Smooth muscle cell (in vitro differentiated cells): ENCODE results near the gene ABCA7. TPM values are rescaled to one million over a fixed set of nuclear protein-coding genes. Genes with fewer than 3 reads are reported as not detected.

Experiments used
- DNase-seq: peaks from one replicate; lab custom pipeline; 2025; ENCODE audit not compliant: unreplicated experiment; lab: John Stamatoyannopoulos, UW
- H2AFZ ChIP-seq: fragments of 200-600 bp; sonication (generic); 2 replicates; pipeline ENCODE4 v1.6.0; 2016; ENCODE audit warnings: antibody characterized with exemption, low read depth, mild to moderate bottlenecking
- H3F3A ChIP-seq: fragments of 200-600 bp; sonication (generic); 2 replicates; pipeline ENCODE4 v1.6.0; 2017; ENCODE audit warnings: antibody characterized with exemption, low read depth
- H3K27ac ChIP-seq: fragments of 200-600 bp; sonication (generic); 2 replicates; pipeline ENCODE4 v1.5.1; 2016; ENCODE audit warnings: low read depth, mild to moderate bottlenecking
- H3K27me3 ChIP-seq: fragments of 200-600 bp; sonication (generic); 2 replicates; pipeline ENCODE4 v1.6.1; 2016; ENCODE audit warnings: low read depth, mild to moderate bottlenecking
- H3K36me3 ChIP-seq: fragments of 200-600 bp; sonication (generic); 2 replicates; pipeline ENCODE4 v1.5.1; 2016; ENCODE audit warnings: low read depth
- H3K4me1 ChIP-seq: fragments of 200-600 bp; sonication (generic); 2 replicates; pipeline ENCODE4 v1.5.1; 2016; ENCODE audit warnings: low read depth
- H3K4me2 ChIP-seq: fragments of 200-600 bp; sonication (generic); 2 replicates; pipeline ENCODE4 v1.6.0; 2016; ENCODE audit warnings: mild to moderate bottlenecking
- H3K4me3 ChIP-seq: fragments of 200-600 bp; sonication (generic); 2 replicates; pipeline ENCODE4 v1.5.1; 2016; ENCODE audit warnings: mild to moderate bottlenecking
- H3K79me2 ChIP-seq: fragments of 200-600 bp; sonication (generic); 2 replicates; pipeline ENCODE4 v1.6.0; 2016; ENCODE audit warnings: low read depth, mild to moderate bottlenecking
- H3K9ac ChIP-seq: fragments of 200-600 bp; sonication (generic); 2 replicates; pipeline ENCODE4 v1.6.0; 2016; ENCODE audit warnings: low read depth
- H3K9me3 ChIP-seq: fragments of 200-600 bp; sonication (generic); replicated peaks from 2 replicates; pipeline ENCODE4 v1.5.1; 2016; ENCODE audit warnings: low read depth
- H4K20me1 ChIP-seq: fragments of 200-600 bp; sonication (generic); 2 replicates; pipeline ENCODE4 v1.6.0; 2016; ENCODE audit warnings: low read depth
- CTCF ChIP-seq: fragments of 200-600 bp; sonication (generic); IDR thresholded peaks from 2 replicates; pipeline ENCODE4 v1.5.1; 2017; ENCODE audit warnings: borderline replicate concordance, mild to moderate bottlenecking, antibody characterized with exemption; ENCODE audit not compliant: insufficient read depth, poor library complexity, severe bottlenecking
- WGBS: methylation state at CpG from one replicate; pipeline ENCODE4 v1.1.7; 2016; ENCODE audit warnings: low lambda C conversion rate; 5-methylcytosine and 5-hydroxymethylcytosine counted together
- polyA plus RNA-seq: library from polyadenylated mRNA; unstranded; fragments of >200 nt; fragmentation: Nextera tagmentation; extraction: Ambion mirVana; gene quantifications from 2 replicates; pipeline ENCODE4 v1.2.1, GENCODE V29; 2016
- total RNA-seq: library from RNA; depleted of rRNA; stranded (reverse); fragments of >200 nt; gene quantifications from 2 replicates; pipeline ENCODE4 v1.2.3, GENCODE V29; 2014

The ABCA7 gene
- total and polyA plus RNA-seq, 2 experiments from 2014 or later = 4.1 to 11.8 TPM

- Histone ChIP-seq H3K4me1 (peaks cover 27% of the 10 kb centered on the region), H2AFZ (no peak overlapping the region), H3K4me2 (peak overlapping the region; percentile 62), H3K36me3 (no peaks in the 10 kb centered on the region), H3K27me3 (no peaks in the 10 kb centered on the region), H4K20me1 (peaks cover 83% of the 10 kb centered on the region), H3K27ac (peak overlapping the region; percentile 80), H3K9ac (peak overlapping the region; percentile 24), H3K9me3 (no peaks in the 10 kb centered on the region), H3K79me2 (peaks cover 77% of the 10 kb centered on the region), H3K4me3 (no peak overlapping the region), H3F3A (no peaks in the 10 kb centered on the region)
- no peak for DNase-seq
- WGBS = 37% methylated on average over 12 of the region's 12 CpGs
- no peak for TF ChIP-seq CTCF
These were observed 23.2 kb upstream of the ABCA7 start for GRCh38 chr19:1016647-1017114.

- Histone ChIP-seq H3K79me2 (peaks cover 77% of the 10 kb centered on the region), H3K27ac (peak overlapping the region; percentile 80), H3K27me3 (no peaks in the 10 kb centered on the region), H3K9me3 (no peaks in the 10 kb centered on the region), H2AFZ (no peak overlapping the region), H3K4me3 (no peak overlapping the region), H3F3A (peaks cover 6% of the 10 kb centered on the region), H3K36me3 (no peaks in the 10 kb centered on the region), H3K4me1 (peaks cover 27% of the 10 kb centered on the region), H3K9ac (peak overlapping the region; percentile 24), H3K4me2 (peak overlapping the region; percentile 62), H4K20me1 (peaks cover 79% of the 10 kb centered on the region)
- WGBS = 73% methylated on average over 24 of the region's 24 CpGs
- no peak for DNase-seq
- TF ChIP-seq CTCF = no peak
These were observed 22.6 kb upstream of the ABCA7 start for GRCh38 chr19:1017115-1017905.

- no peak for TF ChIP-seq CTCF
- Histone ChIP-seq H3K4me1 (peaks cover 27% of the 10 kb centered on the region), H3F3A (peaks cover 10% of the 10 kb centered on the region), H3K4me2 (peak overlapping the region; percentile 62), H3K79me2 (peaks cover 77% of the 10 kb centered on the region), H3K9ac (peak overlapping the region; percentile 8), H2AFZ (no peak overlapping the region), H3K9me3 (no peaks in the 10 kb centered on the region), H3K27ac (peak overlapping the region; percentile 80), H3K27me3 (no peaks in the 10 kb centered on the region), H4K20me1 (peaks cover 77% of the 10 kb centered on the region), H3K36me3 (no peaks in the 10 kb centered on the region), H3K4me3 (no peak overlapping the region)
- no peak for DNase-seq
- 94% methylated on average over 9 of the region's 9 CpGs for WGBS
These were observed 22.0 kb upstream of the ABCA7 start for GRCh38 chr19:1017906-1018305.
